GM23338 (cell line): ENCODE data around the gene YLPM1. TPM values are rescaled to one million over a fixed set of nuclear protein-coding genes. Genes with fewer than 3 reads are reported as not detected.

Experiments used
- ATAC-seq: fragments of 200-7000 bp; cut with Tn5 transposase; 3 replicates; pipeline ENCODE4 v1.9.1; 2020
- DNase-seq: peaks from one replicate; pipeline ENCODE4 v3.0.0-alpha.2; 2015; ENCODE audit warnings: low spot score
- H2AFZ ChIP-seq: fragments of 200-600 bp; sonication (generic); 2 replicates; pipeline ENCODE4 v1.8.0; 2016; ENCODE audit warnings: antibody characterized with exemption, mild to moderate bottlenecking, moderate library complexity
- H3F3A ChIP-seq: fragments of 200-600 bp; sonication (generic); replicated peaks from 2 replicates; pipeline ENCODE4 v1.8.0; 2017; ENCODE audit warnings: antibody characterized with exemption, mixed run types, low read depth
- H3K27ac ChIP-seq: fragments of 200-600 bp; sonication (generic); 2 replicates; pipeline ENCODE4 v1.6.1; 2016; ENCODE audit warnings: low read depth
- H3K27me3 ChIP-seq: fragments of 200-600 bp; sonication (generic); 2 replicates; pipeline ENCODE4 v1.8.0; 2016; ENCODE audit warnings: mild to moderate bottlenecking, mixed run types, moderate library complexity; ENCODE audit not compliant: insufficient read depth
- H3K36me3 ChIP-seq: fragments of 200-600 bp; sonication (generic); 2 replicates; pipeline ENCODE4 v1.8.0; 2016; ENCODE audit warnings: mild to moderate bottlenecking; ENCODE audit not compliant: insufficient read depth
- H3K4me1 ChIP-seq: fragments of 200-600 bp; sonication (generic); 2 replicates; pipeline ENCODE4 v1.8.0; 2016; ENCODE audit warnings: mild to moderate bottlenecking, moderate library complexity; ENCODE audit not compliant: insufficient read depth
- H3K4me2 ChIP-seq: fragments of 200-600 bp; sonication (generic); 2 replicates; pipeline ENCODE4 v1.7.1; 2017; ENCODE audit warnings: mixed run types
- H3K4me3 ChIP-seq: fragments of 200-600 bp; sonication (generic); 2 replicates; pipeline ENCODE4 v1.6.1; 2016; ENCODE audit warnings: mixed run types
- H3K79me2 ChIP-seq: fragments of 200-600 bp; sonication (generic); replicated peaks from 2 replicates; pipeline ENCODE4 v1.8.0; 2017; ENCODE audit warnings: mild to moderate bottlenecking; ENCODE audit not compliant: insufficient read depth
- H3K9me2 ChIP-seq: fragments of 200-600 bp; sonication (generic); 2 replicates; pipeline ENCODE4 v1.8.0; 2017; ENCODE audit not compliant: insufficient read depth
- H4K20me1 ChIP-seq: fragments of 200-600 bp; sonication (generic); replicated peaks from 2 replicates; pipeline ENCODE4 v1.8.0; 2017; ENCODE audit warnings: mild to moderate bottlenecking; ENCODE audit not compliant: insufficient read depth
- H3K27ac Mint-ChIP-seq: 2 replicates; pipeline ENCODE4 v1.8.0; 2020; ENCODE audit warnings: inconsistent platforms, mild to moderate bottlenecking, moderate library complexity, mixed read lengths
- H3K27me3 Mint-ChIP-seq: 3 replicates; pipeline ENCODE4 v1.8.0; 2022; ENCODE audit warnings: low read depth, mild to moderate bottlenecking, moderate library complexity, mixed read lengths, inconsistent platforms; ENCODE audit not compliant: insufficient read depth, poor library complexity
- H3K36me3 Mint-ChIP-seq: 3 replicates; pipeline ENCODE4 v1.8.0; 2021; ENCODE audit warnings: low read depth, mild to moderate bottlenecking, inconsistent platforms, moderate library complexity, mixed read lengths
- H3K4me1 Mint-ChIP-seq: 3 replicates; pipeline ENCODE4 v1.8.0; 2020; ENCODE audit warnings: mild to moderate bottlenecking, inconsistent platforms, mixed read lengths
- H3K4me3 Mint-ChIP-seq: 3 replicates; pipeline ENCODE4 v1.8.0; 2021; ENCODE audit warnings: moderate library complexity, mild to moderate bottlenecking, inconsistent platforms, mixed read lengths
- H3K9me3 Mint-ChIP-seq: 3 replicates; pipeline ENCODE4 v1.8.0; 2020; ENCODE audit warnings: moderate library complexity, mild to moderate bottlenecking, inconsistent platforms, mixed read lengths
- EZH2phosphoT487 ChIP-seq: fragments of 200-600 bp; sonication (generic); IDR thresholded peaks from one replicate; pipeline ENCODE4 v1.8.1; 2018; ENCODE audit warnings: antibody characterized with exemption; ENCODE audit not compliant: unreplicated experiment
- JUNB ChIP-seq: IDR thresholded peaks from one replicate; pipeline ENCODE4 v1.6.1; 2016; ENCODE audit warnings: antibody characterized with exemption; ENCODE audit not compliant: unreplicated experiment
- polyA plus RNA-seq: library from polyadenylated mRNA; unstranded; fragments of >200 nt; fragmentation: Nextera tagmentation; extraction: Ambion mirVana; gene quantifications from 2 replicates; pipeline ENCODE4 v1.2.1, GENCODE V29; 2016
- total RNA-seq: library from RNA; depleted of rRNA; stranded (reverse); fragments of >200 nt; shearing (Covaris generic); gene quantifications from 2 replicates; pipeline ENCODE4 v1.2.3, GENCODE V29; 2014
- TF ChIP-seq, protein P1 (sequence below): fragments of 250-450 bp; sonication (Bioruptor Pico); IDR thresholded peaks from 2 replicates; pipeline ENCODE4 v1.5.0; 2020; ENCODE audit warnings: mild to moderate bottlenecking, moderate library complexity
- TF ChIP-seq, protein P2 (sequence below): IDR thresholded peaks from 2 replicates; pipeline ENCODE4 v1.6.1; 2016; ENCODE audit warnings: antibody characterized with exemption

Gene YLPM1
- total and polyA plus RNA-seq, 2 experiments from 2014 or later = 39.2 to 58.4 TPM

- TF ChIP-seq, protein P1, sequence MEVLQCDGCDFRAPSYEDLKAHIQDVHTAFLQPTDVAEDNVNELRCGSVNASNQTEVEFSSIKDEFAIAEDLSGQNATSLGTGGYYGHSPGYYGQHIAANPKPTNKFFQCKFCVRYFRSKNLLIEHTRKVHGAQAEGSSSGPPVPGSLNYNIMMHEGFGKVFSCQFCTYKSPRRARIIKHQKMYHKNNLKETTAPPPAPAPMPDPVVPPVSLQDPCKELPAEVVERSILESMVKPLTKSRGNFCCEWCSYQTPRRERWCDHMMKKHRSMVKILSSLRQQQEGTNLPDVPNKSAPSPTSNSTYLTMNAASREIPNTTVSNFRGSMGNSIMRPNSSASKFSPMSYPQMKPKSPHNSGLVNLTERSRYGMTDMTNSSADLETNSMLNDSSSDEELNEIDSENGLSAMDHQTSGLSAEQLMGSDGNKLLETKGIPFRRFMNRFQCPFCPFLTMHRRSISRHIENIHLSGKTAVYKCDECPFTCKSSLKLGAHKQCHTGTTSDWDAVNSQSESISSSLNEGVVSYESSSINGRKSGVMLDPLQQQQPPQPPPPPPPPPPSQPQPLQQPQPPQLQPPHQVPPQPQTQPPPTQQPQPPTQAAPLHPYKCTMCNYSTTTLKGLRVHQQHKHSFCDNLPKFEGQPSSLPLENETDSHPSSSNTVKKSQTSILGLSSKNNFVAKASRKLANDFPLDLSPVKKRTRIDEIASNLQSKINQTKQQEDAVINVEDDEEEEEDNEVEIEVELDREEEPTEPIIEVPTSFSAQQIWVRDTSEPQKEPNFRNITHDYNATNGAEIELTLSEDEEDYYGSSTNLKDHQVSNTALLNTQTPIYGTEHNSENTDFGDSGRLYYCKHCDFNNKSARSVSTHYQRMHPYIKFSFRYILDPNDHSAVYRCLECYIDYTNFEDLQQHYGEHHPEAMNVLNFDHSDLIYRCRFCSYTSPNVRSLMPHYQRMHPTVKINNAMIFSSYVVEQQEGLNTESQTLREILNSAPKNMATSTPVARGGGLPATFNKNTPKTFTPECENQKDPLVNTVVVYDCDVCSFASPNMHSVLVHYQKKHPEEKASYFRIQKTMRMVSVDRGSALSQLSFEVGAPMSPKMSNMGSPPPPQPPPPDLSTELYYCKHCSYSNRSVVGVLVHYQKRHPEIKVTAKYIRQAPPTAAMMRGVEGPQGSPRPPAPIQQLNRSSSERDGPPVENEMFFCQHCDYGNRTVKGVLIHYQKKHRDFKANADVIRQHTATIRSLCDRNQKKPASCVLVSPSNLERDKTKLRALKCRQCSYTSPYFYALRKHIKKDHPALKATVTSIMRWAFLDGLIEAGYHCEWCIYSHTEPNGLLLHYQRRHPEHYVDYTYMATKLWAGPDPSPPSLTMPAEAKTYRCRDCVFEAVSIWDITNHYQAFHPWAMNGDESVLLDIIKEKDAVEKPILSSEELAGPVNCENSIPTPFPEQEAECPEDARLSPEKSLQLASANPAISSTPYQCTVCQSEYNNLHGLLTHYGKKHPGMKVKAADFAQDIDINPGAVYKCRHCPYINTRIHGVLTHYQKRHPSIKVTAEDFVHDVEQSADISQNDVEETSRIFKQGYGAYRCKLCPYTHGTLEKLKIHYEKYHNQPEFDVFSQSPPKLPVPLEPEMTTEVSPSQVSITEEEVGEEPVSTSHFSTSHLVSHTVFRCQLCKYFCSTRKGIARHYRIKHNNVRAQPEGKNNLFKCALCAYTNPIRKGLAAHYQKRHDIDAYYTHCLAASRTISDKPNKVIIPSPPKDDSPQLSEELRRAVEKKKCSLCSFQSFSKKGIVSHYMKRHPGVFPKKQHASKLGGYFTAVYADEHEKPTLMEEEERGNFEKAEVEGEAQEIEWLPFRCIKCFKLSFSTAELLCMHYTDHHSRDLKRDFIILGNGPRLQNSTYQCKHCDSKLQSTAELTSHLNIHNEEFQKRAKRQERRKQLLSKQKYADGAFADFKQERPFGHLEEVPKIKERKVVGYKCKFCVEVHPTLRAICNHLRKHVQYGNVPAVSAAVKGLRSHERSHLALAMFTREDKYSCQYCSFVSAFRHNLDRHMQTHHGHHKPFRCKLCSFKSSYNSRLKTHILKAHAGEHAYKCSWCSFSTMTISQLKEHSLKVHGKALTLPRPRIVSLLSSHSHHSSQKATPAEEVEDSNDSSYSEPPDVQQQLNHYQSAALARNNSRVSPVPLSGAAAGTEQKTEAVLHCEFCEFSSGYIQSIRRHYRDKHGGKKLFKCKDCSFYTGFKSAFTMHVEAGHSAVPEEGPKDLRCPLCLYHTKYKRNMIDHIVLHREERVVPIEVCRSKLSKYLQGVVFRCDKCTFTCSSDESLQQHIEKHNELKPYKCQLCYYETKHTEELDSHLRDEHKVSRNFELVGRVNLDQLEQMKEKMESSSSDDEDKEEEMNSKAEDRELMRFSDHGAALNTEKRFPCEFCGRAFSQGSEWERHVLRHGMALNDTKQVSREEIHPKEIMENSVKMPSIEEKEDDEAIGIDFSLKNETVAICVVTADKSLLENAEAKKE (CRISPR knock-in tag) = no peak
- no peak for TF ChIP-seq EZH2phosphoT487
Measured at GRCh38 chr14:74713395-74713735, 49.8 kb upstream of the YLPM1 start (continued).

- Histone ChIP-seq H3K27me3 (no peaks in the 10 kb centered on the region), H2AFZ (no peak overlapping the region), H3K4me2 (no peak overlapping the region), H3K4me3 (no peak overlapping the region), H3K9me2 (no peaks in the 10 kb centered on the region), H3K27ac (no peak overlapping the region), H4K20me1 (peaks cover 4% of the 10 kb centered on the region; the same call in 1 of the 2 replicates), H3K4me1 (no peaks in the 10 kb centered on the region), H3K36me3 (peaks cover 27% of the 10 kb centered on the region), H3K79me2 (no peaks in the 10 kb centered on the region), H3F3A (no peaks in the 10 kb centered on the region)
- H3K27ac Mint-ChIP-seq = no peak overlapping the region
- H3K4me3 Mint-ChIP-seq = no peak overlapping the region
- DNase-seq = no peak
- peaks cover 4% of the 10 kb centered on the region for H3K27me3 Mint-ChIP-seq
- no peak for ATAC-seq
- H3K36me3 Mint-ChIP-seq = peaks cover 29% of the 10 kb centered on the region
- no peaks in the 10 kb centered on the region for H3K9me3 Mint-ChIP-seq
- TF ChIP-seq, protein P2, sequence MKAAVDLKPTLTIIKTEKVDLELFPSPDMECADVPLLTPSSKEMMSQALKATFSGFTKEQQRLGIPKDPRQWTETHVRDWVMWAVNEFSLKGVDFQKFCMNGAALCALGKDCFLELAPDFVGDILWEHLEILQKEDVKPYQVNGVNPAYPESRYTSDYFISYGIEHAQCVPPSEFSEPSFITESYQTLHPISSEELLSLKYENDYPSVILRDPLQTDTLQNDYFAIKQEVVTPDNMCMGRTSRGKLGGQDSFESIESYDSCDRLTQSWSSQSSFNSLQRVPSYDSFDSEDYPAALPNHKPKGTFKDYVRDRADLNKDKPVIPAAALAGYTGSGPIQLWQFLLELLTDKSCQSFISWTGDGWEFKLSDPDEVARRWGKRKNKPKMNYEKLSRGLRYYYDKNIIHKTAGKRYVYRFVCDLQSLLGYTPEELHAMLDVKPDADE = no peak
- no peak for TF ChIP-seq JUNB
- TF ChIP-seq, protein P1 (CRISPR knock-in tag) = no peak
- no peaks in the 10 kb centered on the region for H3K4me1 Mint-ChIP-seq
Measured at GRCh38 chr14:74720526-74720925, 42.6 kb upstream of the YLPM1 start.
